ENCODE data around the gene DAB2. TPM values are rescaled to one million over a fixed set of nuclear protein-coding genes. Genes with fewer than 3 reads are reported as not detected.

DAB2 gene
- total RNA-seq, 1 experiment from 2014 or later = not detected

DNA sequence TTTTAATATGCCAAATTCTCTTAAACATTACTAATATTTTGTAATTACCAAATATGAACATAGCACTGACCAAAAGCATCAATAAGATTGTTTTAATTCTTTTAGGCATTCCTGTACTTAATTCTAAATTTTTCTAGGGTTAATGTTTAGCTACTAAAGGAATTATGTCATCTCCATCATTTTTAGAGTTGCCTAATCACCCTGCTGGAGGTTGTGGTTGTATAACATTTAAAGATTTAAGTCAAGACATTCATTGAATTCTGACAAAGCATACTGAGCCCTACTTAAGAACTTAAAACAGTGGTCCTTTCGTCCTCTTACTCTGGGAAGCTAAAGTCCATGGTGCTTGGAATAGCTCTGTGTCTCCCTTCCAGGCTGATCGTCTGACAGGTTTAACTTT, 28.1 kb upstream of the DAB2 start:
- Histone ChIP-seq H4K20me1 (ENCODE audit: insufficient read depth, low read depth, low read length) (no peaks in the 10 kb centered on the region), H3K9me2 (replicated peaks; ENCODE audit: insufficient read depth, low read length) (no peaks in the 10 kb centered on the region), H3K4me2 (ENCODE audit: low read depth, low read length, poor library complexity, severe bottlenecking) (no peak overlapping the region), H3K36me3 (ENCODE audit: insufficient read depth, low read length) (no peaks in the 10 kb centered on the region), H3K4me1 (ENCODE audit: low read length) (no peaks in the 10 kb centered on the region), H3K27ac (ENCODE audit: low read length) (no peak overlapping the region), H3K27me3 (ENCODE audit: low read length) (0 out of 2 replicates have a peak, but pooled peaks cover 2% of the 10 kb centered on the region), H3K4me3 (ENCODE audit: low read length) (no peak overlapping the region), H2AFZ (ENCODE audit: low read length) (no peak overlapping the region), H3K79me2 (ENCODE audit: low read length) (no peaks in the 10 kb centered on the region), H3K9me3 (ENCODE audit: low read length) (no peaks in the 10 kb centered on the region), H3K9ac (ENCODE audit: low read length) (no peak overlapping the region)
- DNase-seq = no peak

DNA sequence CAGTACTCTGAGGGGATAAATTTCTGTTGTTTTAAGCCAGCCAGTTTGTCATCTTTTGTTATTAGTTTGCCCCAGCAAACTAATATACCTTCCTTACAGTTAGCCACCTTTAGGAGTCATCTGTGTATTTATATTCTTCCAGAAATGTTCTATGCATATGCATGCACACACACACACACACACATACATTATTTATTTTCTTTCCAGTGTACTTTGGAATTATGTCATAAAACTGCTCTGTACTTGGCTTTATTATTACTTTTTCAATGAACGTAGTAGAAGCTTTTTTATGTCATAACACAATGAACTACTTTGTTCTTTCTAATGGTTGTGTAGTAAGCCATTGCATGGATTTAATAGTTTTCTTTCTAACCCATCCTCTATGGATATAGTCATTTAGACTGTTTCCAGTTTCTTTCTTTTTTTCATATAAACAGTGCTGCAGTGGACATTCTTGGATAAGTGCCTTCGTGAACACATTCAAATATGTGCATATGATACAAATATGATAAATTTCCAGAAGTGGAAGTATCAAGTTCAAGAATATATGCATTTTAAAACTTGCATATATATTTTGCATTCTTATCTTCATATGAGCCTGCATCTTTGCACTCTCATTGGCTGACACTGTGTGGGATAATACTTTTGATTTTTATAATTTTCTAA, 26.6 kb upstream of the DAB2 start:
- no peak overlapping the region for H3K27ac ChIP-seq (ENCODE audit: low read length)
- no peaks in the 10 kb centered on the region for H3K36me3 ChIP-seq (ENCODE audit: insufficient read depth, low read length)
- H3K4me1 ChIP-seq (ENCODE audit: low read length) = no peaks in the 10 kb centered on the region
- H3K79me2 ChIP-seq (ENCODE audit: low read length) = no peaks in the 10 kb centered on the region
- H3K9me3 ChIP-seq (ENCODE audit: low read length) = no peaks in the 10 kb centered on the region
- H3K9me2 ChIP-seq (replicated peaks; ENCODE audit: insufficient read depth, low read length) = no peaks in the 10 kb centered on the region
- no peak overlapping the region for H3K9ac ChIP-seq (ENCODE audit: low read length)
- no peaks in the 10 kb centered on the region for H4K20me1 ChIP-seq (ENCODE audit: insufficient read depth, low read depth, low read length)
- no peak overlapping the region for H3K4me2 ChIP-seq (ENCODE audit: low read depth, low read length, poor library complexity, severe bottlenecking)
- no peak for DNase-seq
- H3K4me3 ChIP-seq (ENCODE audit: low read length) = no peak overlapping the region
- no peaks in the 10 kb centered on the region for H3K27me3 ChIP-seq (ENCODE audit: low read length)
- no peak overlapping the region for H2AFZ ChIP-seq (ENCODE audit: low read length)

DNA sequence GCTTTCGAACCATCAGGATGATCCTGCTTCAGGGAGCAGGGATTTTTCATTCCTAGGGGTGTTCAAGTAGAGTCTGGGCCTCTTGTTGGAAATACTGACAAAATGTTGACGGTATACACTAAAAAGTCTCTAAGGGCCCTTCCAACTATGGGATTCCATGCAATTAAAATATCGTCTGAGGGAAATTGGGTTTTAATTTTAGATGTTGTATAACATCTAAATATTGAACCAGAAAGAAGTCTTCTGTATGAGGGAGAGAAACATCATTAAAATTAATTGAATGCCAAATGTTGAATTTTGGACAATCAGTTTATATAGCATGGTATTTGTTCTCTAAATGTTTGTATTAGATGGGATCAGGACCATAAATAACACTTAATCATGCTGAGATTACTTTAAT, 25.7 kb upstream of the DAB2 start:
- Histone ChIP-seq H3K4me2 (ENCODE audit: low read depth, low read length, poor library complexity, severe bottlenecking) (no peak overlapping the region), H3K36me3 (ENCODE audit: insufficient read depth, low read length) (no peaks in the 10 kb centered on the region), H3K79me2 (ENCODE audit: low read length) (no peaks in the 10 kb centered on the region), H3K4me1 (ENCODE audit: low read length) (no peaks in the 10 kb centered on the region), H2AFZ (ENCODE audit: low read length) (no peak overlapping the region), H3K27ac (ENCODE audit: low read length) (no peak overlapping the region), H3K27me3 (ENCODE audit: low read length) (no peaks in the 10 kb centered on the region), H4K20me1 (ENCODE audit: insufficient read depth, low read depth, low read length) (no peaks in the 10 kb centered on the region), H3K4me3 (ENCODE audit: low read length) (no peak overlapping the region), H3K9me2 (replicated peaks; ENCODE audit: insufficient read depth, low read length) (no peaks in the 10 kb centered on the region), H3K9ac (ENCODE audit: low read length) (no peak overlapping the region), H3K9me3 (ENCODE audit: low read length) (no peaks in the 10 kb centered on the region)
- DNase-seq = no peak

DNA sequence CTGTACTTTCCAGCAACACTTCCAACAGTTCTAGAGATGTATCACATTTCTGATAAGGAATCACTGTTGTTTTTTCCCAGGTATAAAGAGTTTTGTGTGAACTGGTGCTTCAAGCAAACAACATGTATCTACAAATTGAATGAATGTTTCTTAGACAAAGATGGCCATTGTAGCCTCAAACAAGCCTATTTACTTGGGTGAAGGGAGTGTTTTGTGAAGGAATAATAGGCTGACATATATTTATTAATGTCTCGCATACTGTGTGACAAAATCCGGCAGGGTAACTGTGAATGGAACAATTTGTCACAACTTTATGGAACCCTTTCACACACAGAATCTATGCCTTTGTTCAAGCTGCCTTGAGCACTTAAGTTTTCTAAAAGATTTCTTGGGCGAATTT, 24.8 kb upstream of the DAB2 start:
- H3K4me3 ChIP-seq (ENCODE audit: low read length) = no peak overlapping the region
- DNase-seq = no peak
- H3K4me2 ChIP-seq (ENCODE audit: low read depth, low read length, poor library complexity, severe bottlenecking) = no peak overlapping the region
- H2AFZ ChIP-seq (ENCODE audit: low read length) = no peak overlapping the region
- H3K27ac ChIP-seq (ENCODE audit: low read length) = no peak overlapping the region
- no peaks in the 10 kb centered on the region for H3K9me3 ChIP-seq (ENCODE audit: low read length)
- no peaks in the 10 kb centered on the region for H3K9me2 ChIP-seq (replicated peaks; ENCODE audit: insufficient read depth, low read length)
- no peaks in the 10 kb centered on the region for H4K20me1 ChIP-seq (ENCODE audit: insufficient read depth, low read depth, low read length)
- no peaks in the 10 kb centered on the region for H3K27me3 ChIP-seq (ENCODE audit: low read length)
- H3K4me1 ChIP-seq (ENCODE audit: low read length) = no peaks in the 10 kb centered on the region
- H3K79me2 ChIP-seq (ENCODE audit: low read length) = no peaks in the 10 kb centered on the region
- no peak overlapping the region for H3K9ac ChIP-seq (ENCODE audit: low read length)
- H3K36me3 ChIP-seq (ENCODE audit: insufficient read depth, low read length) = no peaks in the 10 kb centered on the region

DNA sequence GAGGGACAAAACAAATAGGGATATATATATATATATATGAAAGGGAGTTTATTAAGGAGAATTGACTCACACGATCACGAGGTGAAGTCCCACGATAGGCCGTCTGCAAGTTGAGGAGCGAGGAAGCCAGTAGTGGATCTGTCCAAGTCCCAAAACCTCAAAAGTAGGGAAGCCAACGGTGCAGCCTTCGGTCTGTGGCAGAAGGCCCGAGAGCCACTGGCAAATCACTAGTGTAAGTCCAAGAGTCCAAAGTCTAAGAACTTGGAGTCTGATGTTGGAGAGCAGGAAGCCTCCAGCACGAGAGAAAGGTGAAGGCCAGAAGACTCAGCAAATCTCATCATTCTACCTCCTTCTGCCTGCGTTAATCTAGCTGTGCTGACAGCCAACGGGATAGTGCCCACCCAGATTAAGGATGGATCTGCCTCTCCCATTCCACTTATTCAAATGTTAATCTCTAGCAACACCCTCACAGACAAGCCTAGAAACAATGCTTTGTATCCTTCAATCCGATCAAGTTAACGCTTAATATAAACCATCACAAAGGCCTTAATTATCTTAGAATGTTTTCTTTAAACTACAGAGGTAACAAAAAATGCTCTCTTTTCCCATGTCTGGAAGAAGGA, 23.8 kb upstream of the DAB2 start:
- Histone ChIP-seq H4K20me1 (ENCODE audit: insufficient read depth, low read depth, low read length) (no peaks in the 10 kb centered on the region), H3K4me1 (ENCODE audit: low read length) (no peaks in the 10 kb centered on the region), H3K4me2 (ENCODE audit: low read depth, low read length, poor library complexity, severe bottlenecking) (no peak overlapping the region), H3K36me3 (ENCODE audit: insufficient read depth, low read length) (no peaks in the 10 kb centered on the region), H3K9me2 (replicated peaks; ENCODE audit: insufficient read depth, low read length) (no peaks in the 10 kb centered on the region), H3K79me2 (ENCODE audit: low read length) (no peaks in the 10 kb centered on the region), H3K27me3 (ENCODE audit: low read length) (no peaks in the 10 kb centered on the region), H3K27ac (ENCODE audit: low read length) (no peak overlapping the region), H3K4me3 (ENCODE audit: low read length) (no peak overlapping the region), H3K9me3 (ENCODE audit: low read length) (no peaks in the 10 kb centered on the region), H2AFZ (ENCODE audit: low read length) (no peak overlapping the region), H3K9ac (ENCODE audit: low read length) (no peak overlapping the region)
- no peak for DNase-seq

DNA sequence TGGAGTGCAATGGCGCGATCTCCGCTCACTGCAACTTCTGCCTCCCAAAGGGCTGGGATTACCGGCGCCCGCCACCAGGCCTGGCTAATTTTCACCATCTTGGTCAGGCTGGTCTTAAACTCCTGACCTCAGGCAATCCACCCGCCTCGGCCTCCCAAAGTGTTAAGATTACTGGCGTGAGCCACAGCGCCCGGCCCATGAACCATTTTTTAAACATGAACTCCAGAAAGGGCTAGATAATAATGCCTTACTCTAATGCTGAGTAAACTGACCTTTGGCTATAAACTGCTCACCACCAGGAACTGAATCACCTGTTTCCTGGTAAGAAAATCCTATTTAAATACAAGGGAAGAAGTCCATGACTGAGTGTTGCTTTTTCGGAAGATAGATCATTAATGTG, 23.2 kb upstream of the DAB2 start:
- no peaks in the 10 kb centered on the region for H3K4me1 ChIP-seq (ENCODE audit: low read length)
- no peaks in the 10 kb centered on the region for H3K9me3 ChIP-seq (ENCODE audit: low read length)
- no peaks in the 10 kb centered on the region for H3K79me2 ChIP-seq (ENCODE audit: low read length)
- no peak overlapping the region for H3K9ac ChIP-seq (ENCODE audit: low read length)
- no peaks in the 10 kb centered on the region for H3K9me2 ChIP-seq (replicated peaks; ENCODE audit: insufficient read depth, low read length)
- no peak overlapping the region for H3K27ac ChIP-seq (ENCODE audit: low read length)
- no peak overlapping the region for H3K4me3 ChIP-seq (ENCODE audit: low read length)
- H3K36me3 ChIP-seq (ENCODE audit: insufficient read depth, low read length) = no peaks in the 10 kb centered on the region
- no peaks in the 10 kb centered on the region for H4K20me1 ChIP-seq (ENCODE audit: insufficient read depth, low read depth, low read length)
- H3K27me3 ChIP-seq (ENCODE audit: low read length) = no peaks in the 10 kb centered on the region
- H2AFZ ChIP-seq (ENCODE audit: low read length) = no peak overlapping the region
- H3K4me2 ChIP-seq (ENCODE audit: low read depth, low read length, poor library complexity, severe bottlenecking) = no peak overlapping the region
- no peak for DNase-seq

DNA sequence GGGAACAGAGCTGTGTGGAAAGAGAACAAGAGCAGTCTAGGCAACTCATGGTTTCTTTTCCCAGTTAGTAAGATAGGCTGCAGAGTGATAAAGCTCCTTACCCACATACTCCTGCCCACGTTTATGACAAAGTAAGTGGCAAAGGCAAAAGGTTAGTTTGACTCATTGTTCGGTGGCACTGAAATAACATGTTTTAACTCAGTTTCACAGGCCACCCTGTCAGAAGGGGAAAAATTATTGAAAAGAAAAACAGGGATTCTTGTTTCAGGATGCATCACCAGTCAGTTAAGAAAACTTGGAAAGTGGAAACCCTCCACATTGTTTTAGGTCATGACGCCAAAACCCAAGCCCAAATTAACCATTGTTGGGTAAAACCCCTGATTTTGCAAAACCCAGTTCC, 22.3 kb upstream of the DAB2 start:
- no peak for DNase-seq
- Histone ChIP-seq H3K27me3 (ENCODE audit: low read length) (no peaks in the 10 kb centered on the region), H2AFZ (ENCODE audit: low read length) (no peak overlapping the region), H3K9me3 (ENCODE audit: low read length) (no peaks in the 10 kb centered on the region), H3K4me2 (ENCODE audit: low read depth, low read length, poor library complexity, severe bottlenecking) (no peak overlapping the region), H3K9ac (ENCODE audit: low read length) (no peak overlapping the region), H4K20me1 (ENCODE audit: insufficient read depth, low read depth, low read length) (no peaks in the 10 kb centered on the region), H3K4me1 (ENCODE audit: low read length) (no peaks in the 10 kb centered on the region), H3K79me2 (ENCODE audit: low read length) (no peaks in the 10 kb centered on the region), H3K36me3 (ENCODE audit: insufficient read depth, low read length) (no peaks in the 10 kb centered on the region), H3K9me2 (replicated peaks; ENCODE audit: insufficient read depth, low read length) (no peaks in the 10 kb centered on the region), H3K4me3 (ENCODE audit: low read length) (no peak overlapping the region), H3K27ac (ENCODE audit: low read length) (no peak overlapping the region)

DNA sequence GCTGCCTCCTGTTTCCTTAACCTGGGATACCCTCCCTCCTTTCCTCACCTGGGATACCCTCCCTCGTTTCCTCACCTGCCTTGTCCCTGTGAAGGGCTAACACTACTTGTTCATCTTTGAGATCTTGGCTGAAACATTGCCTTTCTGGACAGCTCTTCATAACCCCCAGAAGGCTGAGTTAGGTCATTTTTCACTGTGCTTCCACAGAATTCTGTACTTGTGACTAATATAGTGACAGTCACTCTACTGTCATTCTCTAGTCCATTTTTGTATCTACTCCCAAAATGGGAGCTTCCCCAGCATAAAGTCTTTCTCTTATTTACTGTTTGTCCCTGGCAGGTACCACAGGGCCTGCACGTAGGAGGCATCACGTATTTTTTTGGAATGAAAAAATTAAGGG, 21.5 kb upstream of the DAB2 start:
- Histone ChIP-seq H3K27ac (ENCODE audit: low read length) (no peak overlapping the region), H2AFZ (ENCODE audit: low read length) (no peak overlapping the region), H3K4me3 (ENCODE audit: low read length) (no peak overlapping the region)

More for the DNA sequence above, 21.5 kb upstream of the DAB2 start:
- no peaks in the 10 kb centered on the region for H3K79me2 ChIP-seq (ENCODE audit: low read length)
- H3K9me2 ChIP-seq (replicated peaks; ENCODE audit: insufficient read depth, low read length) = no peaks in the 10 kb centered on the region
- H3K4me2 ChIP-seq (ENCODE audit: low read depth, low read length, poor library complexity, severe bottlenecking) = no peak overlapping the region
- no peak for DNase-seq
- H3K4me1 ChIP-seq (ENCODE audit: low read length) = no peaks in the 10 kb centered on the region
- H3K9ac ChIP-seq (ENCODE audit: low read length) = no peak overlapping the region
- no peaks in the 10 kb centered on the region for H3K36me3 ChIP-seq (ENCODE audit: insufficient read depth, low read length)
- H4K20me1 ChIP-seq (ENCODE audit: insufficient read depth, low read depth, low read length) = no peaks in the 10 kb centered on the region
- H3K27me3 ChIP-seq (ENCODE audit: low read length) = no peaks in the 10 kb centered on the region
- no peaks in the 10 kb centered on the region for H3K9me3 ChIP-seq (ENCODE audit: low read length)

All from Karpas-422 (cell line).